Panc1 (cell line): ENCODE data around the gene PREP. TPM values are rescaled to one million over a fixed set of nuclear protein-coding genes. Genes with fewer than 3 reads are reported as not detected.

Experiments used
- ATAC-seq: fragments of 200-7000 bp; cut with Tn5 transposase; 2 replicates; pipeline ENCODE4 v1.9.1; 2020; ENCODE audit warnings: mild to moderate bottlenecking, moderate library complexity
- BruUV-seq: library from RNA; stranded (reverse); fragments of 400-500 nt; replicated peaks from 2 replicates; lab custom pipeline; 2021; lab: Mats Ljungman, UMichigan
- CTCF ChIA-PET: fragments of 300-600 bp; sonication (Branson Sonifier 250); formaldehyde crosslinking; loops from one replicate; lab custom pipeline; 2022; ENCODE audit warnings: antibody characterized with exemption; lab: Charles Lee
- POLR2A ChIA-PET: fragments of 300-600 bp; sonication (Branson Sonifier 250); formaldehyde crosslinking; loops from one replicate; lab custom pipeline; 2022; ENCODE audit warnings: antibody characterized with exemption; lab: Charles Lee
- DNase-seq: peaks from one replicate; pipeline ENCODE4 v3.0.0-alpha.2; 2010; ENCODE audit warnings: low read depth, low spot score
- H3K27ac ChIP-seq: 2 replicates; pipeline ENCODE4 v1.5.1; 2011; ENCODE audit warnings: mild to moderate bottlenecking, low read length, inconsistent platforms
- H3K27me3 ChIP-seq: fragments of 200-500 bp; sonication (Bioruptor generic); 2 replicates; pipeline ENCODE4 v1.6.0; 2014; ENCODE audit warnings: low read length, inconsistent platforms; ENCODE audit not compliant: control insufficient read depth, insufficient read depth
- H3K36me3 ChIP-seq: fragments of 200-500 bp; sonication (Bioruptor generic); 2 replicates; pipeline ENCODE4 v1.5.1; 2014; ENCODE audit warnings: inconsistent platforms, mild to moderate bottlenecking, low read length, moderate library complexity; ENCODE audit not compliant: control insufficient read depth, insufficient read depth
- H3K4me1 ChIP-seq: 2 replicates; pipeline ENCODE4 v1.5.1; 2011; ENCODE audit warnings: inconsistent platforms, mild to moderate bottlenecking, low read length, moderate library complexity; ENCODE audit not compliant: control insufficient read depth, insufficient read depth
- H3K4me3 ChIP-seq, 2 experiments: 2 replicates each; pipeline ENCODE4 v1.5.1; 2011 to 2012; ENCODE audit warnings: low read depth in 2 of 2, low read length in 2 of 2, mild to moderate bottlenecking in 2 of 2, inconsistent platforms in 1 of 2, moderate library complexity in 1 of 2
- H3K9me3 ChIP-seq: fragments of 200-500 bp; sonication (Bioruptor generic); 2 replicates; pipeline ENCODE4 v1.5.1; 2014; ENCODE audit warnings: low read depth, mild to moderate bottlenecking, inconsistent platforms, low read length, moderate library complexity; ENCODE audit not compliant: control insufficient read depth, insufficient read depth
- POLR2AphosphoS5 ChIP-seq: IDR thresholded peaks from 2 replicates; pipeline ENCODE4 v1.6.1; 2012; ENCODE audit warnings: mild to moderate bottlenecking, low read depth, low read length, moderate library complexity
- REST ChIP-seq, 2 experiments: IDR thresholded peaks; 2 replicates each; pipeline ENCODE4 v1.6.1; 2011 to 2012; ENCODE audit warnings: low read depth in 2 of 2, control low read depth in 1 of 2, low read length in 1 of 2, mild to moderate bottlenecking in 1 of 2, moderate library complexity in 1 of 2; ENCODE audit not compliant: insufficient read depth in 1 of 2
- SIN3A ChIP-seq: IDR thresholded peaks from 2 replicates; pipeline ENCODE4 v1.6.1; 2012; ENCODE audit warnings: low read depth, mild to moderate bottlenecking, low read length, moderate library complexity, borderline replicate concordance; ENCODE audit not compliant: insufficient read depth
- TCF7L2 ChIP-seq: IDR thresholded peaks from 2 replicates; pipeline ENCODE4 v1.6.1; 2011; ENCODE audit warnings: mild to moderate bottlenecking, low read depth, low read length, inconsistent platforms
- in situ Hi-C: cut with HindIII; loops from 2 replicates; pipeline ENCODE4 v1.10.0; 2016; ENCODE audit warnings: low sequenced_read_pairs, low pct_unique_long_range_greater_than_20kb
- intact Hi-C: fragments of 100-400 bp; cut with micrococcal nuclease; formaldehyde crosslinking; loops from one replicate; pipeline ENCODE4 v1.10.0; 2022; ENCODE audit not compliant: unreplicated experiment
- total RNA-seq: library from RNA; stranded (reverse); gene quantifications from one replicate; pipeline ENCODE4 v1.2.1, GENCODE V29; 2021; ENCODE audit not compliant: unreplicated experiment
- TF ChIP-seq, protein P1 (sequence below): fragments of 450-650 bp; IDR thresholded peaks from 2 replicates; pipeline ENCODE4 v1.5.1; 2017; ENCODE audit warnings: mild to moderate bottlenecking

Gene PREP
- total RNA-seq, 1 experiment from 2014 or later: 50.4 TPM

GRCh38 chr6:105280033-105280432, 122.8 kb downstream of the PREP start:
- H3K27ac ChIP-seq: no peak overlapping the region
- no peak overlapping the region for H3K4me3 ChIP-seq
- H3K27me3 ChIP-seq: no peaks in the 10 kb centered on the region
- ATAC-seq (no peak), DNase-seq (no peak)
- no TSS peak for BruUV-seq
- H3K4me1 ChIP-seq: no peaks in the 10 kb centered on the region
- TF ChIP-seq POLR2AphosphoS5 (no peak), SIN3A (no peak), TCF7L2 (no peak), REST (IDR thresholded peaks at IDR 0.05; ENCODE audit: insufficient read depth in 1 of 2, low read depth in 2 of 2, low read length in 1 of 2) (no peak)
- TF ChIP-seq, protein P1, sequence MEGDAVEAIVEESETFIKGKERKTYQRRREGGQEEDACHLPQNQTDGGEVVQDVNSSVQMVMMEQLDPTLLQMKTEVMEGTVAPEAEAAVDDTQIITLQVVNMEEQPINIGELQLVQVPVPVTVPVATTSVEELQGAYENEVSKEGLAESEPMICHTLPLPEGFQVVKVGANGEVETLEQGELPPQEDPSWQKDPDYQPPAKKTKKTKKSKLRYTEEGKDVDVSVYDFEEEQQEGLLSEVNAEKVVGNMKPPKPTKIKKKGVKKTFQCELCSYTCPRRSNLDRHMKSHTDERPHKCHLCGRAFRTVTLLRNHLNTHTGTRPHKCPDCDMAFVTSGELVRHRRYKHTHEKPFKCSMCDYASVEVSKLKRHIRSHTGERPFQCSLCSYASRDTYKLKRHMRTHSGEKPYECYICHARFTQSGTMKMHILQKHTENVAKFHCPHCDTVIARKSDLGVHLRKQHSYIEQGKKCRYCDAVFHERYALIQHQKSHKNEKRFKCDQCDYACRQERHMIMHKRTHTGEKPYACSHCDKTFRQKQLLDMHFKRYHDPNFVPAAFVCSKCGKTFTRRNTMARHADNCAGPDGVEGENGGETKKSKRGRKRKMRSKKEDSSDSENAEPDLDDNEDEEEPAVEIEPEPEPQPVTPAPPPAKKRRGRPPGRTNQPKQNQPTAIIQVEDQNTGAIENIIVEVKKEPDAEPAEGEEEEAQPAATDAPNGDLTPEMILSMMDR: no peak
- no peaks in the 10 kb centered on the region for H3K9me3 ChIP-seq
- intact Hi-C loops: no loop called here
- peaks cover 8% of the 10 kb centered on the region for H3K36me3 ChIP-seq
- ChIA-PET CTCF (no interaction called here), POLR2A (no interaction called here)
- in situ Hi-C loops: no loop called here

DNA sequence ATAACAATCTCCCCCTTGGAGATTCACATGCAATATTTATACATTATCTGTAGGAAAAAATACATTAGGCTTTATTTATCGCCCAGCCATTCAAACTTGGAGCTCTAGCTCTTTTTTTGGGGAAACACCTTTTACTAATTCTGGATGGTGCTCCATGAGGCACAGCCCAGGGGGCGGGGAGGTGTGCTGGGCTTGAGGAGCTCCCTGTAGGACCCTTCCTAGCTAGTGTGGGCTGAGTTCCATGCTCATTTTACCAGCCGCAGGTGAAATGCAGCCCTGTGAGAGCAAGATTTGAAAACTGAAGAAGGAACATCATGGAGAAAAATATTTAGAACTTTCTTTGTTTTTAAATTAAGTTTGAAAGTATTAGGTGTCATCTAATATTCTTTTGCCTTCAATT, 123.4 kb downstream of the PREP start:
- no peak for TF ChIP-seq REST (IDR thresholded peaks at IDR 0.05; ENCODE audit: insufficient read depth in 1 of 2, low read depth in 2 of 2, low read length in 1 of 2)
- no peak for TF ChIP-seq POLR2AphosphoS5
- no peak for TF ChIP-seq TCF7L2
- TF ChIP-seq, protein P1: no peak
- TF ChIP-seq SIN3A: no peak
- in situ Hi-C loops: no loop called here
- BruUV-seq: no TSS peak
- Histone ChIP-seq H3K36me3 (peaks cover 8% of the 10 kb centered on the region; the same call in 1 of the 2 replicates), H3K9me3 (no peaks in the 10 kb centered on the region), H3K4me1 (no peaks in the 10 kb centered on the region), H3K27me3 (no peaks in the 10 kb centered on the region), H3K27ac (no peak overlapping the region), H3K4me3 (no peak overlapping the region)
- ChIA-PET POLR2A (no interaction called here), CTCF (no interaction called here)
- ATAC-seq (no peak), DNase-seq (no peak)
- intact Hi-C loops: loop anchor here (10.0 kb wide), 1 partner anchor 195 kb away; no protein-coding TSS in a partner anchor
